NT2/D1 (cell line): Measurements from ENCODE around the gene MYCL.

ENCODE experiments used
- DNase-seq: peaks from one replicate; pipeline ENCODE4 v3.0.0-alpha.2; 2011; ENCODE audit warnings: low read depth, low spot score
- H3K27me3 ChIP-seq: 2 replicates; pipeline ENCODE4 v1.6.0; 2011; ENCODE audit warnings: mild to moderate bottlenecking; ENCODE audit not compliant: insufficient read length, insufficient read depth
- H3K36me3 ChIP-seq: 2 replicates; pipeline ENCODE4 v1.6.1; 2011; ENCODE audit warnings: mild to moderate bottlenecking, low read length, mixed read lengths; ENCODE audit not compliant: insufficient read depth, insufficient read length
- H3K4me1 ChIP-seq: 2 replicates; pipeline ENCODE4 v1.5.1; 2011; ENCODE audit not compliant: insufficient read depth, insufficient read length
- H3K4me3 ChIP-seq: 2 replicates; pipeline ENCODE4 v1.5.1; 2011; ENCODE audit warnings: low read depth; ENCODE audit not compliant: insufficient read length
- H3K9ac ChIP-seq: 2 replicates; pipeline ENCODE4 v1.6.0; 2011; ENCODE audit warnings: low read depth; ENCODE audit not compliant: insufficient read length
- H3K9me3 ChIP-seq: 2 replicates; pipeline ENCODE4 v1.5.1; 2011; ENCODE audit warnings: mild to moderate bottlenecking, low read length; ENCODE audit not compliant: insufficient read depth
- SUZ12 ChIP-seq: IDR thresholded peaks from 2 replicates; pipeline ENCODE4 v1.6.1; 2011; ENCODE audit not compliant: insufficient read length, insufficient read depth; ENCODE audit errors: extremely low read depth
- YY1 ChIP-seq: IDR thresholded peaks from 2 replicates; pipeline ENCODE4 v1.6.1; 2011; ENCODE audit not compliant: insufficient read length, insufficient read depth
- ZNF274 ChIP-seq: IDR thresholded peaks from 2 replicates; pipeline ENCODE4 v1.6.1; 2011; ENCODE audit warnings: mild to moderate bottlenecking, low read depth, low read length

Gene MYCL

GRCh38 chr1:39866767-39867166 lies 35.0 kb downstream of the MYCL start:
- no peak for TF ChIP-seq ZNF274
- TF ChIP-seq YY1: no peak
- TF ChIP-seq SUZ12: no peak
- DNase-seq: no peak
- no peaks in the 10 kb centered on the region for H3K27me3 ChIP-seq
- no peak overlapping the region for H3K4me3 ChIP-seq
- no peak overlapping the region for H3K9ac ChIP-seq
- no peaks in the 10 kb centered on the region for H3K4me1 ChIP-seq
- peaks cover 37% of the 10 kb centered on the region for H3K9me3 ChIP-seq
- peaks cover 49% of the 10 kb centered on the region for H3K36me3 ChIP-seq

DNA sequence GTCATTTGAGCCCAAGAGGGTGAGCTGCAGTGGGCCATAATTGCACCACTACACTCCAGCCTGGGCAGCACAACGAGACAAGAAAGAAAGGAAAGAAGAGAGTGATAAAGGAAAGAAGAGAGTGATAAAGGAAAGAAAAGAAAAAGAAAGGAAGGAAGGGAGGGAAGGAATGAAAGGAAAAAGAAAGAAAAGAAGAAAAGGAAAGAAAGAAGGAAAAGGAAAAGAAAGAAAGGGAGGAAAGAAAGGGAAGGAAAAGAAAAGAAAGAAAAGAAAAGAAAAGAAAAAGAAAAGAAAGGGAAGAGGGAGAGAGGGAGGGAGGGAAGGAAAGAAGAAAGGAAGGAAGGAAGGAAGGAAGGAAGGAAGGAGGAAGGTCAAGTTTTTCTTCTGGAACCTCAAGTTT lies 36.0 kb downstream of the MYCL start:
- Histone ChIP-seq H3K4me1 (no peaks in the 10 kb centered on the region), H3K9me3 (peaks cover 27% of the 10 kb centered on the region), H3K9ac (no peak overlapping the region), H3K4me3 (no peak overlapping the region), H3K36me3 (peaks cover 49% of the 10 kb centered on the region), H3K27me3 (no peaks in the 10 kb centered on the region)
- TF ChIP-seq SUZ12: no peak
- TF ChIP-seq YY1: no peak
- no peak for TF ChIP-seq ZNF274
- DNase-seq: no peak

DNA sequence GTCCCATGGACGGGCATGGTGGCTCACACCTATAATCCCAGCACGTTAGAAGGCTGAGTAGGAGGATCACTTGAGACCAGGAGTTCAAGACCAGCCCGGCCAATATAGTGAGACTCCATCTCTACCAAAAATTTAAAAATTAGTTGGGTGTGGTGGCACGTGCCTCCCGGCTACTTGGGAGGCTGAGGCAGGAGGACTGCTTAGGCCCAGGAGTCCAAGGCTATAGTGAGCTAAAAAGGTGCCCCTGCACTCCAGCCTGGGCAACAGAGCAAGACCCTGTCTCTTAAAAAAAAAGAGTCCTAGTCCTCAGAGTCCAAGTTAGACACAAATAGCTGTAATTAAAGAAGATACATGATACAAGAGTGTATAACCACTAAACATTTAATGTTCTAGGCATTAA lies 38.5 kb downstream of the MYCL start:
- Histone ChIP-seq H3K4me1 (no peaks in the 10 kb centered on the region), H3K27me3 (no peaks in the 10 kb centered on the region), H3K9me3 (0 out of 2 replicates have a peak, but pooled peaks cover 2% of the 10 kb centered on the region), H3K4me3 (no peak overlapping the region), H3K36me3 (peaks cover 52% of the 10 kb centered on the region), H3K9ac (no peak overlapping the region)
- TF ChIP-seq YY1 (no peak), SUZ12 (no peak), ZNF274 (no peak)
- DNase-seq: no peak

- no peaks in the 10 kb centered on the region for H3K9me3 ChIP-seq
- H3K4me3 ChIP-seq: no peak overlapping the region
- H3K4me1 ChIP-seq: no peaks in the 10 kb centered on the region
- H3K36me3 ChIP-seq: peaks cover 62% of the 10 kb centered on the region
- DNase-seq: no peak
- TF ChIP-seq YY1 (no peak), ZNF274 (no peak), SUZ12 (no peak)
- H3K27me3 ChIP-seq: no peaks in the 10 kb centered on the region
- no peak overlapping the region for H3K9ac ChIP-seq
These were observed 40.7 kb downstream of the MYCL start for GRCh38 chr1:39861003-39861402.

GRCh38 chr1:39859859-39860812 lies 41.6 kb downstream of the MYCL start:
- Histone ChIP-seq H3K27me3 (no peaks in the 10 kb centered on the region), H3K9ac (no peak overlapping the region), H3K9me3 (no peaks in the 10 kb centered on the region), H3K4me3 (no peak overlapping the region), H3K4me1 (no peaks in the 10 kb centered on the region), H3K36me3 (peaks cover 62% of the 10 kb centered on the region)
- no peak for DNase-seq
- TF ChIP-seq SUZ12 (no peak), ZNF274 (no peak), YY1 (no peak)

DNA sequence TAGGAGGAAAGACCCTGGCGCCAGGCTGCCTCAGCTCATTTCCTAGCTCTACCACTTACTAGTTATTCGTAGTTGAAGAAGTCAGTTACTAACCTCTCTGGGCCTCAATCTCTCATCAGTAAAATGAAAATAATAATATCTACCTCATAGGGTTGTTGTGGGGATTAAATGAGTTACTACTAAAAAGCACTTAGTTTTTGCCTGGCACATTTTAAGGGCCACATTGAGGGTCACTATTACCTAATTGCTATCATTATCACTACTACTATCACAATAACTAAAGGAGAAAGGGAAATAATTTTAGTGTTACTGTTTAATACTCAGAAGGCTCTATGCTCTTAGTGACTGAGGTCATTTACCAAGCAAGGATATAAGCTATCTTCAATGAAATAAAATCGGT lies 43.4 kb downstream of the MYCL start:
- TF ChIP-seq SUZ12 (no peak), YY1 (no peak), ZNF274 (no peak)
- peaks cover 66% of the 10 kb centered on the region for H3K36me3 ChIP-seq

GRCh38 chr1:39857126-39857878 lies 44.4 kb downstream of the MYCL start:
- Histone ChIP-seq H3K4me3 (no peak overlapping the region), H3K36me3 (peaks cover 63% of the 10 kb centered on the region), H3K4me1 (no peaks in the 10 kb centered on the region), H3K9me3 (no peaks in the 10 kb centered on the region), H3K9ac (no peak overlapping the region), H3K27me3 (no peaks in the 10 kb centered on the region)
- TF ChIP-seq YY1 (no peak), SUZ12 (no peak), ZNF274 (no peak)
- DNase-seq: no peak

More for the DNA sequence above, 43.4 kb downstream of the MYCL start:
- Histone ChIP-seq H3K9me3 (no peaks in the 10 kb centered on the region), H3K4me1 (no peaks in the 10 kb centered on the region), H3K9ac (no peak overlapping the region), H3K27me3 (no peaks in the 10 kb centered on the region), H3K4me3 (no peak overlapping the region)
- no peak for DNase-seq
